Pons (tissue), 1 donor: ENCODE data around the gene PCBD2.
"Not testable (repeated sequence)": the region's sequence is repeated elsewhere in the genome, so short reads cannot be mapped to it uniquely, and the experiment has no call there.

Experiments
- DNase-seq: peaks from one replicate; pipeline ENCODE4 v3.0.0-alpha.2; 2016; ENCODE audit warnings: low spot score

The PCBD2 gene

DNA sequence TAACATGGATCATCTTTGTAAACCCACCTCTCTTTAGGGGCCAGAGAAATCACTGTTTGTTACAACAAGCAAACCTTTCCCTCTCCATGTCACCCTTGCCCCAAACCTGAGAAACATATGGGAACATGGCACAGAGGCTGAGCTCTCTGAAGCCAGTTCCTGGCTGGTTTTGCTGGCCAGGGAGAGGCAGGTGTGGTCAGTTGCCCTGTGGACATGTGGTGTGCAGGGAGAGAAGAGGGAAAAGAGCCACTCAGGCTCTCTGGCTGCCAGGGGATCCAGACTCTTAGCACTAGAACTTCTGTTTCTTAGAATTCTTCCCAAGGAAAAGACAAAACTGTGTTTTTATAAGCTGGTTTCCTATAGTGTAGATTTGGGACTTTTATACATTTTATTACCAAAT is 58.2 kb downstream of the PCBD2 start:
- DNase-seq = no peak

DNA sequence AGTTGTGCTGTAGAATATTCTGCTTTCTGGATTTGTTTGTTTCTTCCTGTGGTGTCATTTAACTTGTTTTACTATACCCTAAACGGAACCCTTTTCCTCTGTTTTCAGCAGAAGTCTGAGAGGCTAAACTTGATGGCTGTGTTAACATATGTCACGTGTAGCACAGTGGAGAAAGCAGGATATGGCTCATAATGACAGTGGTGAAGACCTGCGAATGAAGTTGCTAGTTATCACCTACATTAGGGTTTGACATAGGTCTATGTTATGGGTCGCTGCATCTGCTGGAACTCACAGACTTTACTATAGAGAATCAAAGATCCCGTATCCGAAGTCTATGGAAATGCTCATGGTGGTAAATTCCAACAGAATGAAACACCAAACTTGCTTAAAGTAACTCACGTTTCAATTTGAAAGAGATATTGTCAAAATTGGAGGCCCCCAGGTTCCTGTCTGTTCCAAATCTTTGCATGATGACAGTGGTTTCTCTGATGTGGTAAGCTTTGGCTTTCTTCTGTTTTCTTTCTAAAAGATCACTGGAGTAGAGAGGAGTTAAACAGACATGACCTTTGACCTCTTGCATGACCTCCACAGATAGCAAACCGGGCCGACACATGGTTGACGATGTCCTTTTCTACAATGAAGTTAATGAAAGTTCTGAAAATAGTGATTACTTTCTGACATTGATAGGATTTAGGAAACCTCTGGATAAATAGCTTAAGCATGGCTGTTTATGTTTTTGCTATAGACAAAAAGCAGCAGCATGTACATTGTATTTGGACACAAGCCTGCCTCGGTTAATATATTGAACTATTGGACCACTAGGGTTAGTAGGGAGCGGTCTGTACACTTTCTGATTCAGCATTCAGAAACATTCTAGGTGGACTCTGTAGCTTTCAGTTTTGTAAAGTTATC is 59.7 kb downstream of the PCBD2 start:
- DNase-seq = no peak

DNA sequence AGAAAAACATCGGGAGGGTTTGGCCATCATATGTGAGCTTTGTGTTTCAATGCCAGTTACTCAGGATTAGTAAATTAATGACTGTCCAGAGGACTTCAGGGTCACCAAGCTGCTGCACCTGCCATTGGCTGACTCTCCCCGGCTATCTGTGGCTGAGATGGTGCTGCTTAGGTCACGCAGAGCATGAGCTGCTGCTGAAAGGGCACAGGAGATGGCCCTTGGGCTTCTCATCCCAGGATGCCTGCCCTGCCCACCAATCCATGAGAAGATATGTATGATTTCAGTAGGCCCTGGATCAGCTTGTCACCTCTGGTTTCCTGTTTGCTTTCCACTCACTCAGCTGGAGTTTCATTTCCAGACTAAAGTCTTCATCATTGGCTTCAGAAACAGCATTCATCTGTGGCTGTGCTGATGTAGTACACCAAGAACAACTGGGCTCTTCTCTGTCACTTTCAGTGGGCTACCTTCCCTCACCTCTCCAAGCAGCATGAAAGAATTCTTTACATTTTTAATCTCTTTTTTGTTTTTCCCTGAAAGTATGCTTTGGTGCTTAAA is 60.4 kb downstream of the PCBD2 start:
- no peak for DNase-seq

DNA sequence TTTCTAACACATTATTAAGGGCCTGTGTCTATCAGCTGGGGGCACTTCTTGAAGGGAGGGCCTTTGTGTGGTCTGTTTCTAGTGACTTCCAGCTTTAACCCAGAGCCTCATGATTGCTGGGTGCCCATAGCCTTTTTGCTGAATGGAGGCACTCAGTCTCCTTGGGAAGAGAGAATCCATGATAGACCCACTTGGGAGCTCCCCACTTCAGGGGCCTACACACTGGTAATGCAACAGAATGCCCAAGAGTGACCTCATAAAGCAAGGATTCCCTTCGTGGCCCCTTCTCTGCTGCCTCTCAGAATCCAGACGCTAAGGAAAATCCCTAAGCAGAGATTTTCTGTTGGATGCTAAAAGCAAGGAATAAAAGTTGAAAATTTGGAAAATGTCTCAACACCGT is 62.7 kb downstream of the PCBD2 start, which contains the start of gene CATSPER3:
Gene CATSPER3 (plus strand): TSS at position 301 of the 400 bp plus-strand sequence. CDS start 85 bp downstream, at position 386.
- no peak for DNase-seq

DNA sequence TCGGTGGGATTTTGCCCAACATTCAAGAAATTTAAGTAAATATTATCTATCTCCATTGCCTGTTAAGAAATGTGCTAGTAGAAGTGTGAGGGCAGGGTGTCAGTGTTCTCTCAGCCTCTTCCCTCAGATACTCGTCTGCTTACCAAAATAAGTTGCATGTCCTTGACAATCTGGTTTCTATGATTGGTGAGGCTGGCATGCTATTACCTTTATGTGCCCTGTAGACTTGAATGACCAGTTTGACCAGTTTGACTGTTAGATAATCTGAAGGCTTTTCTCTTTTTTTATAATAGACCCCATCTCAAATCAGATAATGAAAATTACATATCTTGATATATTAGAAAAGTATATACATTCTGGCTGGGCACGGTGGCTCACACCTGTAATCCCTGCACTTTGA is 63.1 kb downstream of the PCBD2 start:
- DNase-seq = no peak

DNA sequence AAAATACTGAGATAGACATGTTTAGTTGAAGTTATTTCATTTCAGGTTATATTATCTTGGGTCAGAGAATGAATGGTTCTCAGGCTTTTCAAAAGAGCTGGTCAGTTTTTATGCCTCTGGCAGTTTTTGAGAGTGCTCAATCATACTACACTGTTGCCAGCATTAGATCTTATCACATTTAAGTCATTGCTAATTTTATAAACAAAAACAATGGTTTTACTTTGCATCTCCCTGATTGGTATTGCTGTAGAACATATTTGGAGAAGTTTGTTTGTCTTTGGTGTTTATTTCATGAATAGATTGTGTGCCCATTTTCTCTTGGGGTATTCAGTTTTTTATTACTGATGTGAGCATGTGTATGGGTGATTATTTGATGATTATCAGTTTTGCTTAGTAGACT is 64.2 kb downstream of the PCBD2 start:
- no peak for DNase-seq

DNA sequence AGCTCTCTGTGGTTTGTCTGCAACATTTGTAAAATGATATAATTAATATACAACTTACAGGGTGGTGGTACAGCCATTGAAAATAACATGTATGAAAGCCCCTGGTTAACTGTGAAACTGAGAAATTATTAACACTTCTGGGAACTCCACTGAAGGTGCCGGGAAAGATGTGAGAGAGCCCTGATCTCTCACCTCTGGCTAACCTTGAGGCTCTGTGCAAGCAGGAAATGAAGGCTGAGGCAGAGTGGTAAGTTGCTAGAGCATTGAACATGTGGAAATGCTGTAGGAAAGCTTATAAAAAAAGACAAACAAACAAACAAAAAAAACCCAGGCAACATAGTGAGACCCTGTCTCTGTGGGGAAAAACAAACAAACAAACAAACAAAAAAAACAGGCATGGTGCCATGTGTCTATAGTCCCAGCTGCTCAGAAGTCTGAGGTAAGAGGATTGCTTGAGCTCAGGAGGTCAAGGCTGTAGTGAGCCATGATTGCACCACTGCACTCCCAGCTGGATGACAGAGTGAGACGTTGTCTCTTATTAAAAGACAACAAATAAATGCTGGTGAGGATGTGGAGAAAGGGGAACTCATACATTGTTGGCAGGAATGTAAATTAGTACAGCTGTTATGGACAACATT is 70.3 kb downstream of the PCBD2 start:
- no peak for DNase-seq

DNA sequence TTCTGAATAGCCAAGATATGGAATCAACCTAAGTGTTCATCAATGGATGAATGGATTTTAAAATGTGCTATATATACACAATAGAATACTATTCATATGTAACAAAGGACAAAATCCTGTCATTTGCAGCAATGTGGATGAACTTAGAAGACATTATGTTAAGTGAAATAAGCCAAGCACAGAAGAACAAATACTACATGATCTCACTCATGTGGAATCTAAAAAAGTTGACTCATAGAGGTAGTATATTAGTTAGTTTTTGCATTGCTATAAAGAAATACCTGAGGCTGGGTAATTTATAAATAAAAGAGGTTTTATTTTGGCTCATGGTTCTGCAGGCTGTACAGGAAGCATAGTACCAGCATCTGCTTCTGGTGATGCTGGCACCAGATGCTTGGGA is 70.9 kb downstream of the PCBD2 start:
- no peak for DNase-seq

DNA sequence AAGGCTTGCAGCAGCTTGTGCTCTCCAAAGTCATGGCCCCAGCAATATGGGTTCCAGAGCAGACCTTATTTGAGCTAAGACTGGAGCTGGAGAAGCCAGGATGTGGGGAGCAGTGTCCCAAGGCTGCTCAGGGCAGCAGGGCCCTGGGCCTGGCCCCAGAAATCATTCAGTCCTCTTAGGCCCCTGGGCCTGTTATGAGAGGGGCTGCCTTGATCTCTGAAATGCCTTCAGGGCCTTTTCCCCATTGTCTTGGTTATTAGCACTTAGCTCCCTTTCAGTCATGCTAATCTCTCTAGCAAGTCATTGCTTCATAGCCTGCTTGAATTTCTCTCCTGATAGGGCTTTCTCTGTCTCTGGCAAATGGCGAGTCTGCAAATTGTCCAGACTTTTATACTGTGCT is 71.9 kb downstream of the PCBD2 start:
- DNase-seq = no peak

DNA sequence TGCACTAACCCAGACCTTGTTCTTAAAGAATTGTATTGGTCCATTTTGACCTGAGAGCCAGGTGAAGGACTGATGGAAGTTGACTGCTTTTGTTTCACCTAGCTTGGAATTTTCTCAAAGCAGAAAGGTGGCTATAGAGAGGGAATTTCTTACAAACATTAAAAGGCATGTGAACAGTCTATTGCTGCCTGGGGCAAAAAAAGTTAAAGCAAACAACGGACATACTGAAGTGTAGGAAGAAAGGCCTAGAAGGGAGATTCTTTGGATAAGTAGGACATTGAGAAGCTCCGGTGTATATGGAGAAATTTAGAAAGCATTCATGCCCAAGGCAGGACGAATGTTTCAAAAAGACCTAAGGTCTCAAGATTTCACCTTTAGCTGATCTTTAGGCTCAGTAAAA is 74.5 kb downstream of the PCBD2 start:
- no peak for DNase-seq

DNA sequence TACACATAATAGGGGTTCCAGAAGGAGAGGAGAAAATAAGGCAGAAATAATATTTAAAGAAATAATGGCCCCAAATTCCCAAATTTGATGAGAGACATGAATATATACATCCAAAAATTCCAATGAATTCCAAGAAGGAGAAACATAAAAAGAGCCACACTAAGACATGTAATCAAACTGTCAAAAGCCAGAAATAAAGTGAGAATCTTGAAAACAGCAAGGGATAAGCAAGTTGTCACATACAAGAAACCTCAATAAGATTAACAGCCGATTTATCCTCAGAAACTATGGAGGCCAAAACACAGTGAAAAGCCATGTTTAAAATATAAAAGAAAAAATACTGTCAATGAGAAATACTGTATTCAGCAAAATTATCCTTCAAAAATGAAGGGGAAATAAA is 77.3 kb downstream of the PCBD2 start:
- no peak for DNase-seq

DNA sequence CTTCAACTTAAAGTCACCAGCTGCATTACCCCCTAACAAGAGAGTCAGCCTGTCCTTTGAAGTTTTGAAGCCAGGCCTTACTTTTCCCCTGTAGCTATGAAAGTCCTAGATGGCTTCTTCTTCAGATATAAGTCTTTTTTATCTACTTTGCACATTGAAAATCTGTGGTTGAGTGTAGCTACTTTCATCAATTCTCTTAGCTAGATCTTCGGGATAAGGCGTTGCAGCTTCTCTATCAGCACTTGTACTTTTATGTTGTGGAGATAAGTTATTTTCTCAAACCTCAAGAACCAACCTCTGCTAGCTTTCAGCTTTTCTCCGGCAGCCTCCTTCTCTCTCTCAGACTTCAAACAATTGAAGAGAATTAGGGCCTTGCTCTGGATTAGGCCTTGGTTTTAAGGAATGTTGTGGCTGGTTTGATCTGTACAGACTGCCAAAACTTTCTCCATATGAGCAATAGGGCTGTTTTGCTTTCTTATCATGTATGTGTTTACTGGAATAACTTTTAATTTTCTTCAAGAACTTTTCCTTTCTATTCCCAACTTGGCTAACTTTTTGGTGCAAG is 84.4 kb downstream of the PCBD2 start:
- no peak for DNase-seq

DNA sequence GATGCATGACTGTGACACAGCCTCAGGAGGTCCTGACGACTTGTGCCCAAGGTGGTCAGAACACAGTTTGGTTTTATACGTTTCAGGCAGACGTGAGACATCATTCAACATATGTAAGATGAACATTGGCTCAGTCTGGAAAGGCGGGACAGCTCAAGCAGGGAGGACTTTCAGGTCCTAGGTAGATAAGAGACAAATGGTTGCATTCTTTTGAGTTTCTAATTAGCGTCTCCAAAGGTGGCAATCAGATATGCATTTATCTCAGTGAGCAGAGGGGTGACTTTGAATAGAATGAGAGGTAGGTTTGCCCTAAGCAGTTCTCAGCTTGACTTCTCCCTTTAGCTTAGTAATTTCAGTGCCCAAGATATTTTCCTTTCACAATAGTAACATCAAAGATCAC is 85.3 kb downstream of the PCBD2 start:
- not testable (repeated sequence) for DNase-seq

DNA sequence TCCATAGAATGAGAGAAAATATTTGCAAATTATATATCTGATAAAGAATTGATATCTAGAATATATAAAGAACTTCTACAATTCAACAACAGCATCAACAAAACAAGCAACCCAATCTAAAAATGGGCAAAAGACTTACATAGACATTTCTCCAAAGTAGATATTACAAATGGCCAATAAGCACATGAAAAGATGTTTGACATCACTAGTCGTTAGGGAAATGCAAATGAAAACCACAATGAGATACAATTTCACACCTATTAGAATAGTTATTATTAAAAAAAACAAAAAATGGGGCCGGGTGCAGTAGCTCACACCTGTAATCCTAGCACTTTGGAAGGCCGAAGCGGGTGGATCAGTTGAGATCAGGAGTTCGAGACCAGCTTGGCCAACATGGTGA is 87.2 kb downstream of the PCBD2 start:
- no peak for DNase-seq

DNA sequence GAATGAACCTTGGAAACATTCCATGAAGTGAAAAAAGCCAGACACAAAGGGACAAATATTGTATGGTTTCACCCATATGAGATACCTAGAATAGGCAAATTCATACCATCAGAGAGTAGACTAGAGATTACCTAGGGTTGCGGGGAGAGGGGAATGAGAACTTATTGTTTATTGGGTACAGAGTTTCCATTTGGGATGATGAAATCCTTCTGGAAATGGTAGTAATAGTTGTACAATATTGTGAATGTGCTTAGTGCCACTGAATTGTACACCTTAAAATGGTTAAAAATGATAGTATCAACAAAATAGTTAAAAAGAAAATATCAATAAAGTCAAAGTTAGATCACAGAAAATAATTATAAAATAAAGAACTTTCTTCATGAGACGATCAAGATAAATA is 88.2 kb downstream of the PCBD2 start:
- no peak for DNase-seq

DNA sequence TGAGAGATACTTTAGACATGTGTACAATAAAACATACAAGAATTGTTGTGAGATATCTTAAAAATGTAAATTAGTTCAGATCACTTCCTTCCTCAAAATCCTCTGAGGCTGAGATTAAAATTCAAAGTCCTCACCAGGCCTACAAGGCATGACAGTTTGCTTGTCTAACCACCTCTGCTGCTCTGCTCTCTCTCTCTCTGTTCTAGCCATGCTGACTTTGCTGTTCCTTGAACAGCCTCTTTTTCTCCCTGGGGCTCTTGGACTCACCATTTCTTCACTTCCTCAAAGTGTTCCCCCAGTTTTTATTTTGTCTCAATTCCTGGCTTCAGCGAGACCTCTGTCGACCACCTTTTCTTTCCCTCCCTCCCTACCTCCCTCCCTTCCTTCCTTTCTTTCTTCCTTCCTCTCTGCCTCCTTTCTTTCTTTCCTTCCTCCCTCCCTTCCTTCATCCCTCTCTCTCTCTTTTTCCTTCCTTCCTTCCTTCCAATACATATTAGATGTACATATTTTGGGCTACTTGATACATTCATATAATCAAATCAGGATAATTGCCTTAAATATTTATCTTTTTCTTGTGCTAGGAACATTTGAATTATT is 89.7 kb downstream of the PCBD2 start:
- no peak for DNase-seq

DNA sequence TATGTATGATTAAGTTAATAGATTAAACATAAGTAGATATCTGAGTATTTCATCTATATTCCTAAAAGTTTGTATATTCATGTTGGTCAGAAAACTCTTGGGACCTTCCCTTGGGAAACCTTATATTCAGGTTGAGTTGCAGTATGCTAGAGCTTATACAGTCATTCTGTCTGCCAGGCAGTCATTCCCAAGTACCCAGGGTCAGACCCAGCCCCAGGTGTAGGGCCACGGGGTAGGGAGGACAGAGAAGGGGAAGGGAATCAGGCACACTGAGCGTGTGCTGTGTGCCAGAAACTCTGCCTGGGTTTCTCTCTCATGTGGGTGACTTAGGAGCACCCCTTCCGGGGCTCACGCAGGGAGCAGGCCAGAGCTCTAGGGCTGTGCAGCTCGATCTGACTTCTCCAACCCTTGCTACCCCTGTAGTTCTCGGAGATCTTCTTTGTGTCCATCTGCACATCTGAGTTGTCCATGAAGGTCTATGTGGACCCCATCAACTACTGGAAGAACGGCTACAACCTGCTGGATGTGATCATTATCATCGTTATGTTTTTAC is 91.0 kb downstream of the PCBD2 start:
- no peak for DNase-seq

DNA sequence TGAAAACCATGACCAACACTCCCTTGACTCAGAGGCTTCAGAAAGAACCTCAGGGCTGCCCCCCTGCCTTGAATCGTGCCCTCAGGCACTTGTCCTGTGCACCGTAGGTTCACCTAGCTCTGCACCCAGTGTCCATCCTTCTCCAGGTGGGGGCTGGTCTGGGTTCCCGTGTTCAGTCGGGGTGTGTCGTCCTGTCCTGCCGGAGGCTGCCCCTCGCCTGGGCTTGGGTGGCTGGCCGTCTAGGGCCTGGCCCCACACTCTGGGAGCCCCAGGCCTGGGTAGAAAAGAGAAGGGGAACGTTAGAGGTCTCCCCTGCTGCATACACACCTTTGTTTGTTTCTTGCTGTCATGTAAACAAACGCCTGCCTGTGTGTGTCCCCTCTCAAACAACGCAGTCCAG is 92.1 kb downstream of the PCBD2 start:
- no peak for DNase-seq

DNA sequence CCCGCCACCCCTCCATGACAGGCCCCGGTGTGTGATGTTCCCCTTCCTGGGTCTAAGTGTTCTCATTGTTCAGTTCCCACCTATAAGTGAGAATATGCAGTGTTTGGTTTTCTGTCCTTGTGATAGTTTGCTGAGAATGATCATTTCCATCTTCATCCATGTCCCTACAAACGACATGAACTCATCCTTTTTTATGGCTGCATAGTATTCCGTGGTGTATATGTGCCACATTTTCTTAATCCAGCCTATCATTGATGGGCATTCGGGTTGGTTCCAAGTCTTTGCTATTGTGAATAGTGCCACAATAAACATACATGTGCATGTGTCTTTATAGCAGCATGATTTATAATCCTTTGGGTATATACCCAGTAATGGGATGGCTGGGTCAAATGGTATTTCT is 93.1 kb downstream of the PCBD2 start:
- not testable (repeated sequence) for DNase-seq

DNA sequence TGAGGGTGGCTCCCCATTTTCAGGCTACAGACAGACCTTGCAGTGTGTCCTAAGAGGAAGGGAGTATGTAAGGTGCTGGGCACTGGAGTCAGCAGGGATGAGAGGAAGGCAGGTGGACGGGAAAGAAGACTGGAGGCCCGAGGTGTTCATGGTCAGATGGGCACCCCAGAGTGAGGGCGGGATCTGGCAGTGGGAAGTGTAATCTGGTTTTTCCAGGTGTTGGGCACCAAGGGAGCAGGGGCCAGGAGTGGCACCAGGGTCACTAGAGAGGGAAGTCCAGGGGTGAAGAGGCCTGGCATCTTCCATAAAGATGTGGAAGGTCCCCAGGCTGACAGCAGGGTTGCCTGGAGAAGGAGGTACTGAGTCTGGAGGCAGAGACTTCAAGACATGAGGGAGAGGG is 99.4 kb downstream of the PCBD2 start:
- DNase-seq = no peak

DNA sequence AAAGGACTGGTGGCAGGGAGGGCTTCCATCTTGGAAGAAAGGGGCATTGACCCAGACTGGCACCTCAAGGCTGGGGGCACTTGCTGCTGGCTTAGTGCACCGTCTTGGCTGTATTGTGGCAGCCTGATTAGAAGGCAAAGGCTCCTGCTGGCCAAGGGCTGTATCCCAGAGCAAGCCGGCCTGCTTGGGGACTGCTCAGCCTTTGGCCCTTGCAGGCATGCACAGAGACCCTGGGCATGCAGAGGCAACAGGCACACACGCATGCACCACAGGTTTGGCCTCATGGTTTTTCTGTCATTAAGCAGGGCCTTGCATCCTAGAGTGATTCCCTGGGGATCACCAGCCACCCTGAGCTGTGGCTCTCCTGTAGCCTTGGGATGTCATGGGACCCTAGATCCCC is 100.1 kb downstream of the PCBD2 start:
- DNase-seq = no peak

DNA sequence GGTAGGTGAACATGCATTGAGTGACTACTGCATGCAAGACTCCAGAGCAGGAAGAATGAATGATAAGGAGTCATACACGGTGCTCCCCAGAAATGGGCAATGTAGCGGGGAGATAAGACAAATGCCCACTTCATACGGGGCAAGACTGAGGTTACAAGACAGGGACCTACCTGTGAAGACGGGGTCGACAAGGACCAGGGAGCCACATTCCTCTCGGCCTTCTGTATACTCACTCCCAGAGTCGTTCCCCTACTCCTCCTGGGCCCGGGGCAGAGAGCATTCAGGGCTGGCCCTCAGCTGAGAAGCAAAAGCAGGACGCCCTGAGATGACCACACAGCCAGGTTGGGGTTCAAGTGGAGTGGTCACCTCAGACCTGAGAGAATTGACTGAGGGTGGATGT is 102.4 kb downstream of the PCBD2 start:
- no peak for DNase-seq
